Tibial artery (tissue), 4 donors: ENCODE results near the gene KCNA5.
A peak's percentile ranks its signal among the peaks of the same experiment; 100 is the strongest.

Experiments
- DNase-seq, 2 donors: peaks; one replicate each; pipeline ENCODE4 v3.0.0-alpha.2; 2019
- H3K27ac ChIP-seq, 2 donors: fragments of 200-600 bp; sonication (generic) in 1 of 2; 1 replicate in 1 of 2; 2 replicates in 1 of 2; pipeline ENCODE4 v1.5.1; 2018 to 2019; ENCODE audit warnings: mild to moderate bottlenecking in 1 of 2
- H3K27me3 ChIP-seq, 2 donors: fragments of 200-600 bp; sonication (generic) in 1 of 2; one replicate each; pipeline versions ENCODE4 v1.5.1 to v1.6.0; 2016 to 2019
- H3K36me3 ChIP-seq, 3 donors: fragments of 200-600 bp; sonication (generic) in 2 of 3; one replicate each; pipeline ENCODE4 v1.5.1; 2016 to 2019; ENCODE audit warnings: mild to moderate bottlenecking in 2 of 3
- H3K4me1 ChIP-seq, 4 donors: fragments of 200-600 bp; sonication (generic) in 2 of 4; 1 replicate in 3 of 4; 2 replicates in 1 of 4; pipeline ENCODE4 v1.5.1; 2016 to 2019
- H3K4me3 ChIP-seq, 2 donors: fragments of 200-600 bp; sonication (generic) in 1 of 2; 1 replicate in 1 of 2; 2 replicates in 1 of 2; pipeline ENCODE4 v1.5.1; 2018 to 2019; ENCODE audit warnings: mild to moderate bottlenecking in 2 of 2
- H3K9me3 ChIP-seq, 3 donors: fragments of 200-600 bp; sonication (generic) in 1 of 3; one replicate each; pipeline ENCODE4 v1.5.1; 2016 to 2019
- intact Hi-C: fragments of 100-400 bp; cut with DNase I; formaldehyde crosslinking; loops from one replicate; pipeline ENCODE4 v1.15.0; 2023; ENCODE audit warnings: low total_unique reads
- TF ChIP-seq, protein P1 (sequence below), 2 experiments: fragments of 200-600 bp in 1 of 2; fragments of 450-650 bp in 1 of 2; IDR thresholded peaks; one replicate each; pipeline ENCODE4 v1.5.1; 2017 to 2019; ENCODE audit warnings: antibody characterized with exemption in 2 of 2, mild to moderate bottlenecking in 1 of 2, moderate library complexity in 1 of 2

KCNA5 gene

DNA sequence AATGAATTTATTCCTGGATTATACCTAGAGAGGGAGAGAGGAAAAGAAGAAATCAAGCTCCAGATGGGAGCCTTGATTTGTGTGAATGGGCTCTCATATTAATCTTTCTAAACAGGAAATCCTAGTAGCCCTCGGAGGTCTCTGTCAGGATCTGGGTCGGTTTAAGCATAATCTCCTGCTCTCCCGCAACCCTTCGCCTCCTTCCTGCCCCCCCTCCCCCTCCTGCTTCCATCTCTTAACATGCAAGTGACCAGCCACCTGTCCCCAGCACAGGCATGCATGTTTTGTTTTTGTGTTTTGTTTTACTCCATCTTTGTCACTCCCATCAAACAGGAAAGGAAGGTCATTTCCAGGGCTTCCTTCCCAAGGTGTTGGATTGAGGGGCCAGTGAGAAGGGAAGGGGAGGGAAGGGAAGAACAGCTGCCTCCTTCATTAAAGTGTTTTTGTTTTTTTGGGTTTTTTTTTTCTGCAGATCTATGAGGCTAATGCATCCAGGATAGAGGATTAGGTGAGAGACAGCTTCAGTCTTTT, 4.8 kb upstream of the KCNA5 start:
- no peak for DNase-seq
- intact Hi-C loops: no loop called here
- Histone ChIP-seq H3K36me3 (no peaks in the 10 kb centered on the region), H3K27ac (no peak overlapping the region), H3K9me3 (no peaks in the 10 kb centered on the region), H3K4me1 (peaks cover 0 to 26% (median 15%) of the 10 kb centered on the region in 4 donors), H3K4me3 (no peak overlapping the region), H3K27me3 (no peaks in the 10 kb centered on the region)
- TF ChIP-seq, protein P1, sequence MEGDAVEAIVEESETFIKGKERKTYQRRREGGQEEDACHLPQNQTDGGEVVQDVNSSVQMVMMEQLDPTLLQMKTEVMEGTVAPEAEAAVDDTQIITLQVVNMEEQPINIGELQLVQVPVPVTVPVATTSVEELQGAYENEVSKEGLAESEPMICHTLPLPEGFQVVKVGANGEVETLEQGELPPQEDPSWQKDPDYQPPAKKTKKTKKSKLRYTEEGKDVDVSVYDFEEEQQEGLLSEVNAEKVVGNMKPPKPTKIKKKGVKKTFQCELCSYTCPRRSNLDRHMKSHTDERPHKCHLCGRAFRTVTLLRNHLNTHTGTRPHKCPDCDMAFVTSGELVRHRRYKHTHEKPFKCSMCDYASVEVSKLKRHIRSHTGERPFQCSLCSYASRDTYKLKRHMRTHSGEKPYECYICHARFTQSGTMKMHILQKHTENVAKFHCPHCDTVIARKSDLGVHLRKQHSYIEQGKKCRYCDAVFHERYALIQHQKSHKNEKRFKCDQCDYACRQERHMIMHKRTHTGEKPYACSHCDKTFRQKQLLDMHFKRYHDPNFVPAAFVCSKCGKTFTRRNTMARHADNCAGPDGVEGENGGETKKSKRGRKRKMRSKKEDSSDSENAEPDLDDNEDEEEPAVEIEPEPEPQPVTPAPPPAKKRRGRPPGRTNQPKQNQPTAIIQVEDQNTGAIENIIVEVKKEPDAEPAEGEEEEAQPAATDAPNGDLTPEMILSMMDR (IDR thresholded peaks at IDR 0.05): no peak

- H3K9me3 ChIP-seq: no peaks in the 10 kb centered on the region
- H3K4me1 ChIP-seq: peaks cover 0 to 23% (median 6%) of the 10 kb centered on the region in 4 donors
- intact Hi-C loops: loop anchor here (5.0 kb wide), 1 partner anchor 42 kb away; no protein-coding TSS in a partner anchor
- H3K27me3 ChIP-seq: no peaks in the 10 kb centered on the region
- DNase-seq: no peak
- no peaks in the 10 kb centered on the region for H3K36me3 ChIP-seq
- TF ChIP-seq, protein P1 (IDR thresholded peaks at IDR 0.05): no peak
- H3K27ac ChIP-seq: peak overlapping the region in 1 of 2 donors; percentile 6
- no peak overlapping the region for H3K4me3 ChIP-seq
These were observed 3.9 kb upstream of the KCNA5 start for GRCh38 chr12:5039815-5040214.

GRCh38 chr12:5040368-5040767, 3.3 kb upstream of the KCNA5 start:
- no peaks in the 10 kb centered on the region for H3K27me3 ChIP-seq
- no peaks in the 10 kb centered on the region for H3K36me3 ChIP-seq
- H3K4me3 ChIP-seq: no peak overlapping the region
- peak overlapping the region in 1 of 2 donors; percentile 6 for H3K27ac ChIP-seq
- H3K4me1 ChIP-seq: peaks cover 0 to 23% (median 6%) of the 10 kb centered on the region in 4 donors
- no peaks in the 10 kb centered on the region for H3K9me3 ChIP-seq
- no peak for DNase-seq
- TF ChIP-seq, protein P1 (IDR thresholded peaks at IDR 0.05): no peak
- intact Hi-C loops: loop anchor here (5.0 kb wide), 1 partner anchor 42 kb away; no protein-coding TSS in a partner anchor

GRCh38 chr12:5044420-5045295, 979 bp downstream of the KCNA5 start:
- intact Hi-C loops: loop anchor here (5.0 kb wide), 1 partner anchor 38 kb away; no protein-coding TSS in a partner anchor
- H3K4me1 ChIP-seq: peaks cover 0 to 46% (median 13%) of the 10 kb centered on the region in 4 donors
- TF ChIP-seq, protein P1 (IDR thresholded peaks at IDR 0.05): no peak
- no peaks in the 10 kb centered on the region for H3K36me3 ChIP-seq
- peak overlapping the region; percentile 58 to 74 for H3K4me3 ChIP-seq
- DNase-seq: no peak
- peak overlapping the region; percentile 93 to 97 for H3K27ac ChIP-seq
- H3K9me3 ChIP-seq: no peaks in the 10 kb centered on the region
- H3K27me3 ChIP-seq: no peaks in the 10 kb centered on the region

GRCh38 chr12:5047094-5047493, 3.4 kb downstream of the KCNA5 start:
- TF ChIP-seq, protein P1 (IDR thresholded peaks at IDR 0.05): no peak
- Histone ChIP-seq H3K4me3 (peak overlapping the region; percentile 58 to 74), H3K27me3 (no peaks in the 10 kb centered on the region), H3K36me3 (peaks cover 0 to 10% (median 5%) of the 10 kb centered on the region in 3 donors), H3K9me3 (no peaks in the 10 kb centered on the region), H3K27ac (peak overlapping the region; percentile 93 to 97), H3K4me1 (peaks cover 0 to 56% (median 18%) of the 10 kb centered on the region in 4 donors)
- DNase-seq: peak; percentile 73 to 93
- intact Hi-C loops: no loop called here
